Sigmoid colon (tissue), 7 donors: ENCODE results near the gene S100A13. TPM values are rescaled to one million over a fixed set of nuclear protein-coding genes. Genes with fewer than 3 reads are reported as not detected.
A peak's percentile ranks its signal among the peaks of the same experiment; 100 is the strongest.

ENCODE experiments used
- DNase-seq: peaks from one replicate; pipeline ENCODE4 v3.0.0-alpha.2; 2019
- H3K27ac ChIP-seq, 4 donors: fragments of 200-600 bp; sonication (generic); one replicate each; pipeline ENCODE4 v1.5.1; 2016 to 2019; ENCODE audit warnings: mild to moderate bottlenecking in 1 of 4
- H3K27me3 ChIP-seq, 3 donors: fragments of 200-600 bp; sonication (generic); one replicate each; pipeline ENCODE4 v1.5.1; 2019; ENCODE audit warnings: mild to moderate bottlenecking in 1 of 3
- H3K36me3 ChIP-seq, 4 donors: fragments of 200-600 bp; sonication (generic); one replicate each; pipeline ENCODE4 v1.5.1; 2016 to 2019
- H3K4me1 ChIP-seq, 4 donors: fragments of 200-600 bp; sonication (generic); one replicate each; pipeline ENCODE4 v1.5.1; 2017 to 2019
- H3K4me3 ChIP-seq, 4 donors: fragments of 200-600 bp; sonication (generic); one replicate each; pipeline ENCODE4 v1.5.1; 2017 to 2019; ENCODE audit warnings: mild to moderate bottlenecking in 2 of 4, moderate library complexity in 1 of 4
- H3K9me3 ChIP-seq, 4 donors: fragments of 200-600 bp in 3 of 4; sonication (generic) in 3 of 4; one replicate each; pipeline versions ENCODE4 v1.5.1 to v1.6.1; 2013 to 2019
- CTCF ChIP-seq, 4 experiments: fragments of 450-650 bp in 3 of 4; fragments of 200-600 bp in 1 of 4; IDR thresholded peaks; one replicate each; pipeline ENCODE4 v1.5.1; 2016 to 2019; ENCODE audit warnings: antibody characterized with exemption in 4 of 4, mild to moderate bottlenecking in 3 of 4, moderate library complexity in 2 of 4
- EP300 ChIP-seq, 4 donors: sonication (generic); formaldehyde crosslinking; IDR thresholded peaks; one replicate each; pipeline ENCODE4 v1.6.1; 2017; ENCODE audit warnings: antibody characterized with exemption in 4 of 4
- POLR2A ChIP-seq, 2 donors: fragments of 450-650 bp; IDR thresholded peaks; one replicate each; pipeline ENCODE4 v1.6.1; 2016; ENCODE audit warnings: antibody characterized with exemption in 2 of 2, mild to moderate bottlenecking in 2 of 2, moderate library complexity in 2 of 2
- POLR2AphosphoS5 ChIP-seq, 4 donors: sonication (generic); formaldehyde crosslinking; IDR thresholded peaks; one replicate each; pipeline ENCODE4 v1.6.1; 2017; ENCODE audit warnings: antibody characterized with exemption in 4 of 4
- WGBS, 2 donors: extraction: QIAGEN DNeasy Blood & Tissue Kit; methylation state at CpG; one replicate each; pipeline ENCODE4 v1.1.7; 2013; 5-methylcytosine and 5-hydroxymethylcytosine counted together
- intact Hi-C: fragments of 100-400 bp; cut with DNase I; formaldehyde crosslinking; loops from one replicate; pipeline ENCODE4 v1.15.1; 2023
- polyA plus RNA-seq, 3 donors: library from polyadenylated mRNA; stranded (reverse); fragments of 200-250 nt; gene quantifications; one replicate each; pipeline ENCODE4 v1.2.3, GENCODE V29; 2013
- total RNA-seq, 4 donors: library from RNA; depleted of rRNA; stranded (reverse); fragments of >200 nt; gene quantifications; one replicate each; pipeline ENCODE4 v1.1.0, GENCODE V29; 2016
- donor health status: healthy with polysubstance abuse.
- donor health status: Bipolar disorder and iron deficiency.
- donor health status: healthy.

The S100A13 gene
- total and polyA plus RNA-seq, 7 donors: 86.3 to 305 (median 276) TPM

- H3K27me3 ChIP-seq: no peaks in the 10 kb centered on the region
- H3K4me3 ChIP-seq: no peak overlapping the region
- peaks cover 0 to 15% (median 0%) of the 10 kb centered on the region in 4 donors for H3K36me3 ChIP-seq
- 90 to 95% methylated on average over 10 of the region's 10 CpGs for WGBS, 2 donors
- H3K9me3 ChIP-seq: no peaks in the 10 kb centered on the region
- intact Hi-C loops: no loop called here
- TF ChIP-seq EP300 (IDR thresholded peaks at IDR 0.05): no peak
- TF ChIP-seq CTCF (IDR thresholded peaks at IDR 0.05): no peak
- TF ChIP-seq POLR2AphosphoS5 (IDR thresholded peaks at IDR 0.05): peak in 1 of 4 donors; percentile 17
- no peak for TF ChIP-seq POLR2A (IDR thresholded peaks at IDR 0.05)
- peak overlapping the region; percentile 83 to 94 (median 90) for H3K27ac ChIP-seq
- peaks cover 0 to 45% (median 43%) of the 10 kb centered on the region in 4 donors for H3K4me1 ChIP-seq
- peak; percentile 64 for DNase-seq
These were observed 2.2 kb downstream of the S100A13 start for GRCh38 chr1:153624965-153625611.

- intact Hi-C loops: no loop called here
- WGBS, 2 donors: 81 to 87% methylated on average over 7 of the region's 7 CpGs
- TF ChIP-seq POLR2A (IDR thresholded peaks at IDR 0.05): no peak
- TF ChIP-seq POLR2AphosphoS5 (IDR thresholded peaks at IDR 0.05): no peak
- TF ChIP-seq CTCF (IDR thresholded peaks at IDR 0.05): no peak
- no peak for TF ChIP-seq EP300 (IDR thresholded peaks at IDR 0.05)
These were observed 4.2 kb downstream of the S100A13 start for GRCh38 chr1:153623101-153623500.

GRCh38 chr1:153619171-153619570 lies 8.1 kb downstream of the S100A13 start:
- DNase-seq: no peak
- TF ChIP-seq POLR2AphosphoS5 (IDR thresholded peaks at IDR 0.05) (no peak), EP300 (IDR thresholded peaks at IDR 0.05) (no peak), POLR2A (IDR thresholded peaks at IDR 0.05) (no peak), CTCF (IDR thresholded peaks at IDR 0.05) (no peak)
- intact Hi-C loops: loop anchor here (5.0 kb wide), 1 partner anchor 107 kb away; no protein-coding TSS in a partner anchor

More at GRCh38 chr1:153623101-153623500, 4.2 kb downstream of the S100A13 start:
- peak; percentile 65 for DNase-seq
- H3K4me3 ChIP-seq: no peak overlapping the region
- H3K27ac ChIP-seq: peak overlapping the region in 2 of 4 donors; percentile 32 to 94
- peaks cover 0 to 33% (median 10%) of the 10 kb centered on the region in 4 donors for H3K36me3 ChIP-seq
- no peaks in the 10 kb centered on the region for H3K27me3 ChIP-seq
- H3K4me1 ChIP-seq: peaks cover 0 to 45% (median 43%) of the 10 kb centered on the region in 4 donors
- no peaks in the 10 kb centered on the region for H3K9me3 ChIP-seq

GRCh38 chr1:153617663-153618062 lies 9.6 kb downstream of the S100A13 start:
- H3K36me3 ChIP-seq: peaks cover 0 to 33% (median 10%) of the 10 kb centered on the region in 4 donors
- peak overlapping the region in 3 of 4 donors; percentile 5 to 10 (median 7) for H3K27ac ChIP-seq
- H3K27me3 ChIP-seq: no peaks in the 10 kb centered on the region
- H3K9me3 ChIP-seq: no peaks in the 10 kb centered on the region
- peak in 2 of 4 experiments; percentile 31 to 39 for TF ChIP-seq CTCF (IDR thresholded peaks at IDR 0.05)
- TF ChIP-seq POLR2A (IDR thresholded peaks at IDR 0.05): no peak
- peak in 1 of 4 donors; percentile 25 for TF ChIP-seq POLR2AphosphoS5 (IDR thresholded peaks at IDR 0.05)
- no peak for TF ChIP-seq EP300 (IDR thresholded peaks at IDR 0.05)
- peaks cover 0 to 29% (median 17%) of the 10 kb centered on the region in 4 donors for H3K4me1 ChIP-seq
- H3K4me3 ChIP-seq: no peak overlapping the region
- DNase-seq: peak; percentile 90
- intact Hi-C loops: loop anchor here (2.0 to 5.0 kb wide), 2 partner anchors 45 to 105 kb away; no protein-coding TSS in a partner anchor
- 40 to 51% methylated on average over 6 of the region's 6 CpGs for WGBS, 2 donors

More at GRCh38 chr1:153619171-153619570, 8.1 kb downstream of the S100A13 start:
- Histone ChIP-seq H3K4me1 (peaks cover 0 to 36% (median 17%) of the 10 kb centered on the region in 4 donors), H3K27ac (no peak overlapping the region), H3K36me3 (peaks cover 0 to 33% (median 10%) of the 10 kb centered on the region in 4 donors), H3K4me3 (no peak overlapping the region), H3K9me3 (no peaks in the 10 kb centered on the region), H3K27me3 (no peaks in the 10 kb centered on the region)
- WGBS, 2 donors: 94 to 95% methylated on average over 6 of the region's 6 CpGs
